ENCODE data around the gene IQCE.

The IQCE gene

GRCh38 chr7:2517026-2517425, 41.8 kb upstream of the IQCE start:
- POLR2A ChIA-PET (ENCODE audit: low non-redundant PET), result no interaction called here
- peak; percentile 32 for DNase-seq (ENCODE audit: low spot score)

GRCh38 chr7:2517678-2518507, 40.9 kb upstream of the IQCE start:
- TF ChIP-seq, protein P1, sequence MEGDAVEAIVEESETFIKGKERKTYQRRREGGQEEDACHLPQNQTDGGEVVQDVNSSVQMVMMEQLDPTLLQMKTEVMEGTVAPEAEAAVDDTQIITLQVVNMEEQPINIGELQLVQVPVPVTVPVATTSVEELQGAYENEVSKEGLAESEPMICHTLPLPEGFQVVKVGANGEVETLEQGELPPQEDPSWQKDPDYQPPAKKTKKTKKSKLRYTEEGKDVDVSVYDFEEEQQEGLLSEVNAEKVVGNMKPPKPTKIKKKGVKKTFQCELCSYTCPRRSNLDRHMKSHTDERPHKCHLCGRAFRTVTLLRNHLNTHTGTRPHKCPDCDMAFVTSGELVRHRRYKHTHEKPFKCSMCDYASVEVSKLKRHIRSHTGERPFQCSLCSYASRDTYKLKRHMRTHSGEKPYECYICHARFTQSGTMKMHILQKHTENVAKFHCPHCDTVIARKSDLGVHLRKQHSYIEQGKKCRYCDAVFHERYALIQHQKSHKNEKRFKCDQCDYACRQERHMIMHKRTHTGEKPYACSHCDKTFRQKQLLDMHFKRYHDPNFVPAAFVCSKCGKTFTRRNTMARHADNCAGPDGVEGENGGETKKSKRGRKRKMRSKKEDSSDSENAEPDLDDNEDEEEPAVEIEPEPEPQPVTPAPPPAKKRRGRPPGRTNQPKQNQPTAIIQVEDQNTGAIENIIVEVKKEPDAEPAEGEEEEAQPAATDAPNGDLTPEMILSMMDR (conservative IDR thresholded peaks at IDR 0.05; ENCODE audit: low read depth), result no peak
- DNase-seq (ENCODE audit: low spot score), result no peak
- CTCF ChIA-PET, result interaction anchor here (0.7 to 2.0 kb wide), 2 partner anchors 49 to 99 kb away, joined by 3 to 5 read pairs; no protein-coding TSS in a partner anchor
- H3K27ac ChIP-seq, result no peak overlapping the region; the same call in 1 of the 2 replicates
- POLR2A ChIA-PET (ENCODE audit: low non-redundant PET), result no interaction called here

More at GRCh38 chr7:2517026-2517425, 41.8 kb upstream of the IQCE start:
- TF ChIP-seq, protein P1 (conservative IDR thresholded peaks at IDR 0.05; ENCODE audit: low read depth), result no peak
- H3K27ac ChIP-seq, result peak overlapping the region; percentile 10; the same call in 1 of the 2 replicates
- CTCF ChIA-PET, result interaction anchor here (0.7 to 2.0 kb wide), 2 partner anchors 48 to 1322 kb away, joined by 4 to 5 read pairs; no protein-coding TSS in a partner anchor

- POLR2A ChIA-PET (ENCODE audit: low non-redundant PET), result no interaction called here
- CTCF ChIA-PET, result interaction anchor here (0.7 kb wide), 1 partner anchor 98 kb away, joined by 3 read pairs; no protein-coding TSS in a partner anchor
- no peak overlapping the region for H3K27ac ChIP-seq
- TF ChIP-seq, protein P1 (conservative IDR thresholded peaks at IDR 0.05; ENCODE audit: low read depth), result no peak
- no peak for DNase-seq (ENCODE audit: low spot score)
These were observed 40.1 kb upstream of the IQCE start for GRCh38 chr7:2518737-2519118.

DNA sequence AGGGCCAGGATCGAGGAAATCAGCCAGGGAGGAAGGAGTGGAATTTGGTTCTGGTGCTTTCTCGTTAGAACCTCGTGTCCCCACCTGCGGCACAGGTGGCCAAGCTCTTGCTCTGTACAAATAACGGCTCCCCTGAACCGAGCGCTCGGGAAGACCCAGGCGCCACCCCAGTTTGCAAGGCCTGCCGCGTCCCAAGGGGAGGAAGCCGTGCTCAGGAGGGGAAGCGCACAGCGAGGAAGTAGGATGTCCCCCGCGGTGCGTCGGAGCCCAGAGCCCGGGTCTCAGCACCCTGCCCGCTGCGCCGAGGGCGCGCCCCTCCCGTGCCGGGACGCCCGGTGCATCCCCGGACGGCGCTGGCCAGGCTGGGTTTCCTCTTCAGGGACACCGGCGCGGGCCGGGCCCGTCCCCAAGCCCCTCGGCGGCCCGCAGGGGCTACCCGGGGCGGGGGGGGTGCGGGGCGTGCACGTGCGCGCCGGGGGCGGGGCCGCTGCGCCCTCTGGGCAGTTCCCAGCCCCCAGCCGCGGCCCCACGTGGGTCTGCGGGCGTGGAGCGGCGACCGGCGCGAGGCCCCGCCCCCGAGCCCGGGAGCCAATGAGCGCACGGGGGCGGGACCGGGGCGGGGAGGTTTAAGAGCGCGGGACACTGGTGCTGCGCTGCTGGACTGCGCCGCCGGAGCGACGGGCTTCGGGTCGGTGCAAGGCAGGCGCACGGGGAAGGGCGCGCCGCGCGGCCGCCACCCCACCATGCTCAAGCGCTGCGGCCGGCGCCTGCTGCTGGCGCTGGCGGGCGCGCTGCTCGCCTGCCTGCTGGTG, 39.5 kb upstream of the IQCE start, which contains the start of gene LFNG:
Gene LFNG (plus strand): TSS at position 656 of the 812 bp plus-strand sequence. CDS start 88 bp downstream, at position 744.
- H3K27ac ChIP-seq, result peak within 1 kb of the TSS; percentile 100
- CTCF ChIA-PET, result interaction anchor here (0.7 kb wide), 1 partner anchor 98 kb away, joined by 3 read pairs; no protein-coding TSS in a partner anchor
- POLR2A ChIA-PET (ENCODE audit: low non-redundant PET), result no interaction called here
- peak; percentile 94 for DNase-seq (ENCODE audit: low spot score)
- TF ChIP-seq, protein P1 (conservative IDR thresholded peaks at IDR 0.05; ENCODE audit: low read depth), result no peak

DNA sequence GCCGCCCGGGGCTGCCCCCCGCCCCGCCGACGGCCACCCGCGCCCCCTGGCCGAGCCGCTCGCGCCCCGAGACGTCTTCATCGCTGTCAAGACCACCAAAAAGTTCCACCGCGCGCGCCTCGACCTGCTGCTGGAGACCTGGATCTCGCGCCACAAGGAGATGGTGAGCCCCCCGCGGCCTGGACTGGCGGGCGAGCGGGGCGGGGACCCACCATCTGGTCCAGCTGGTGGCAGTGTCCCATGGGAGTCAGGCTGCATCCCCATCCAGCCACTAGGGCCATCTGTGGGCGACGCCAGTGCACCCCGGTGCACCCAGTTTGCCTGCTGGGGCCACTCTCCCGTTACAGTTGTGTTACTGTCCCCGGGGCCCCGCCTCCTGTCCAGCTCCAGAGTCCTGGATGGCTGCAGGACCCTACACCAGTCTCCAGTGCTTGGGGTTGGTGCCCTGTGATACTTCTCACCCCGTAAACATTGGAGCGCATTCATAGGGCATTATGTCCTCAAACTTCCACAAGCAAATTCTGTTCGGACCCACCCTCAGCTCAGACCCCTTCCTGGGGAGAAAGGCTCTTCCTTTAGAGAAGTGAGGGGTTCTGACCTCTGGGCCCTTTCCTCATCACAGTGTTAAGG, 38.5 kb upstream of the IQCE start:
- H3K27ac ChIP-seq, result peak overlapping the region; percentile 100
- ChIA-PET POLR2A (ENCODE audit: low non-redundant PET) (no interaction called here), CTCF (interaction anchor here (0.6 to 0.7 kb wide), 2 partner anchors 25 to 1007 kb away, joined by 3 to 5 read pairs; no protein-coding TSS in a partner anchor)
- TF ChIP-seq, protein P1 (conservative IDR thresholded peaks at IDR 0.05; ENCODE audit: low read depth), result peak; percentile 49
- DNase-seq (ENCODE audit: low spot score), result no peak
